Germinal center (tissue), 1 donor: ENCODE results near the gene ANAPC2.

Experiments used
- DNase-seq: peaks from one replicate; pipeline ENCODE4 v3.0.0; 2012; ENCODE audit warnings: mixed read lengths, low spot score

ANAPC2 gene

DNA sequence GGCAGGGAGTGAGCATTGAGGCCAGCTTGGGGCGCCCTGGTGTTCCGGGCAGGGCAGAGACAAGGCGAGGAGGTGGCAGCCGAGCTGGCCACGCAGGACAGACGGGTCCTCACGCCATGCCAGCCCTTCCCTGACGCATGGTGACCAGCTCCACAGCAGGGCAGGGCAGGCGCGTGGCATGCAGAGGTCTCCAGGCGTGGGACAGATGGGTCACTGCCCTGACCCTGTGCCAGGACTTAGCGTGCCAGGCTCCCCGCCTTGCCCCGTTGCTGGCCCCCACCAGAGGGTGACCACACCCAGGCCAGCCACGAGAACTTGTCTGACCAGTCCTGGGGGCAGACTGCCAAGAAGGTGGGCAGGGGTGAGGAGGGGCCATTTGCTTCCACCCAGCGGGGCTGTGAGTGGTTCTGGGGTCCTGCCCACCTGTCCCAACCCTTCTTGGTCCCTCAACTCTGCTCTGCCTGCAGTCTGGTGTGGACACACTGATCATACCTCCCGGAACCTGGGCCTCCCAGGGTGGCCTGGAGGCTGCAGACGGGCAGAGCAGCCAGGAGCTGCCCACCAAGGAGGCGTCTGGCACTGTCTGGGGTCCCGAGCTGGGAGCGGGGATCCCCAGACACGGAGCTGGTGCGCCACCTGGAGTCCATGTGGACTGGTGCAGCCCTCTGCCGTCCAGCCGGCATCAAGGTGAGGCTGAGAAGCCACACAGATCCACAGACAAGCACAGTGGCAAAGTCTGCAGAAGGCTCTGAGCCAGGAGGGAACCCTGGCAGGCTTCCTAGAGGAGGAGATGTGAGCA is 38.9 kb upstream of the ANAPC2 start, which contains the start of gene RNF224:
TSS of gene RNF224 (plus strand) at position 449 of the 799 bp plus-strand sequence. CDS start 834 bp downstream, outside the sequence.
- peak; percentile 80 for DNase-seq

GRCh38 chr9:137226338-137227053 is 38.1 kb upstream of the ANAPC2 start:
- no peak for DNase-seq

DNA sequence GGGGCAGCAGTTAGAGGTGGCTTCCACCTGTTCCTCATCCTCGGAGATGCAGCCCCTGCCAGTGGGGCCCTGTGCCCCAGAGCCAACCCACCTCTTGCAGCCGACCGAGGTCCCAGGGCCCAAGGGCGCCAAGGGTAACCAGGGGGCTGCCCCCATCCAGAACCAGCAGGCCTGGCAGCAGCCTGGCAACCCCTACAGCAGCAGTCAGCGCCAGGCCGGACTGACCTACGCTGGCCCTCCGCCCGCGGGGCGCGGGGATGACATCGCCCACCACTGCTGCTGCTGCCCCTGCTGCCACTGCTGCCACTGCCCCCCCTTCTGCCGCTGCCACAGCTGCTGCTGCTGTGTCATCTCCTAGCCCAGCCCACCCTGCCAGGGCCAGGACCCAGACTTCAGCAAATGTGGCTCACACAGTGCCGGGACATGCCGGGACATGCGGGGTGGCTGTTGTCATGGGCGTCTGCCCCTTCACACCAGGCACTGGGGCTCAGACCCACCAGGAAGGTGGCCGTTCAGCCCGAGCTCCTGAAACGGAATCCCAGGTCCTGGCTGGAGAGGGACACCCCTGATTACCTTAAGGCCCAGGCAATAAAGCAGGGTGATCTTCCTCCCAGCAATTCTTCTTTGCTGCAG is 37.5 kb upstream of the ANAPC2 start:
- DNase-seq: no peak

DNA sequence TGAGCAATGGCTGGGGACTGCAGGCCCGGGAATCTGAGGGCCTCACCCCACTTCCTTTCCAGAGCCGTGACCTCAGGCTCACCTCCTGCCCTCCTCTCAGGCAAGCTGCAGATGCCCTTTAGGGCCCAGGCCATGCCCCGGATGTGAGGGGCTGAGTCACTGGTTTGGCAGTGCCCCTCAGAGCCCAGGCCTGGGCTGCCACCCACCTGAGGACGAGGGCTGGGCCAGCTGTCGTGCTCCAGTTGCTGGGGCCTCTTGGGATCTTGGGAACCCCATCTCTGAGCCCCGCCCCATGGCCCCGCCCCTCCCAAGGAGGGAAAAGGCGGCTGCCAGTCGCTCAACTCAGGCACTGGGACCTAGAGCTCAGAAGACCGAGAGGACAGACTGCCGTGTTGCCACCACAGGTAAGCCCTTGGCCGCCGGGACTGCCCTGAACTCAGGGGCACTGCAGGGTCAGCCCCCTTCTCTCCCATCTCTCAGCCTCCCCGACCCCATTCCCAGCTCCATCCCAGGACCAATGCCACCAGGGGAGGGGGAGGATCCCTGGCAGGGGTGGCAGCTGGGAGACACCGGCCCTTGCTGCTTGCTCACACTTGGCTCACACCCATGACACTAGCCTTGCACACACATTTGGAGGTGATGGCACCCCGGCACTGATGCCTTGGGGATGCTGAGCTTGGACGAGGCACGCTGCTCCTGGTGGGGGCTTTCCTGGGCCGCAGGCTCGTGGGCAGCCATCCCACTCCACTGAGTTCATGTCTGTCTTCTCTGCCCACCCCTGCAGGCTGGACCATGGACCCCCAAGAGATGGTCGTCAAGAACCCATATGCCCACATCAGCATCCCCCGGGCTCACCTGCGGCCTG is 36.7 kb upstream of the ANAPC2 start, which contains the start of gene CYSRT1:
TSS of gene CYSRT1 (plus strand) at position 345 of the 865 bp plus-strand sequence. CDS start at position 793, 448 bp downstream.
- no peak for DNase-seq

- peak; percentile 97 for DNase-seq
These were observed 35.0 kb upstream of the ANAPC2 start for GRCh38 chr9:137223078-137223970.

DNA sequence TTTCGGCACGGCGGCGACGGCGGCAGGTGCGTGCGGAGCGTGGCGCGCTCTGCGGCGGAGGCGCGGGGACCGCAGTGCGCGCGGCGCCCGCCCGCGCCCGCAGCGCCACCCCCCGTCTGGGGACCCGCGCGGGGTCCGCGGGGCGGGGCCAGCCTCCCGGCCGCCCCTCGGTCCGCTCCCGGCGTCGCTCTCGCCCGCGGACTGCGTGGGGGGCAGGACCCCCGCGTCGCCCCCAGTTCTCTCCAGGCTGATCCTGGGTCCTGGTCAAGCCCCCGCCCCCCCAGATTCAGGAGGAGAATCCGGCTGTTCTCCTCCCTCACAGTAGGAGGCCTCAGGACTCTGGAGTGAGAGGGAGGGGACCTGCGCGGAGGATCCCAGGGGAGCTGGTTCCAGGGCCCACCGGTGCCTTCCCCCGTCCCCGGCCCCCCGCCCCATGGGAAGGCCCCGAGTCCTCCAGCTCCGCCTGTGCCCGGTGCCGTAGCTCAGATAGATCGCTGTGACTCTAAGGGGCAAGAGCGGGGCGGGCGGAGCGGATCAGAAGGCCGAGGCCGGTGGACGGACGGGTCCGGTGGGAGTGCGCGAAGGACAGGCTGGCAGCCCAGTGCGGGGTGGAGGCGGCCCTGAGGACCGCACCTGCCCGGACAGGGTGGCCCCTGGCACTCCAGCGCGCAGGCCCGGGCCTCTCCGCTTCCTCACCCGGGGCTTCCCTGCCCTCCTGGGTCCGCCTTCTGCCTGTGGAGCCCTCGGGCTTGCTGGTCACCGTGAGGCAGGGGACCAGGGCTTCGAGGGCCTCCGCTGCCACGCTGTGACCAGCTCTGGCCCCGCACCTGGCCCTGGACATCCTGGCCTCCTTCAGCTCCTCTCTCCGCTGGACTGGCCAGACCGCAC is 34.1 kb upstream of the ANAPC2 start, which contains the start of gene RNF208:
TSS of gene RNF208 (minus strand) at position 51 of the 888 bp plus-strand sequence. CDS start 1,028 bp downstream, outside the sequence.
- no peak for DNase-seq

- no peak for DNase-seq
These were observed 33.2 kb upstream of the ANAPC2 start for GRCh38 chr9:137221506-137222111.

DNA sequence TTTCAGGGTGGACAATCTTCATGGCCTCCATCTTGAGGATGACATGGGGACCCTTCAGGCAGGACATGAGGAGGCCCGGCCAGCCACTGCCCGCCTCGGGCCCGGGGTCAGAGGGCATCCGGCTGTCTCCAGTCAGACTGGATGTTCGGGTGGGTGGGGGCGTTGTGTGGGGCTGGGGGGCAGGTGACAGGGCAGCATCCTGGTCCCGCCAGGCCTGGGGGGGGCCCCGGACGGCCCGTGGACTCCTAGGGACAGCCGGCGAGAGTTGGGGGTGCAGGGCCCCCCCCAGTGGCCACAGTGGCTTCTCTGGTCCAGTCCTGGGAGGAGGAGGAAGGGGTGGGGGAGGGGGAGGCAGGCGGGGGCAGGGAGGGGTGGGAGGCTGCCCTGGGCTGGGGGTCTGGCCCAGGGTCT is 32.7 kb upstream of the ANAPC2 start:
- DNase-seq: no peak

GRCh38 chr9:137220317-137221094 is 32.1 kb upstream of the ANAPC2 start:
- no peak for DNase-seq

DNA sequence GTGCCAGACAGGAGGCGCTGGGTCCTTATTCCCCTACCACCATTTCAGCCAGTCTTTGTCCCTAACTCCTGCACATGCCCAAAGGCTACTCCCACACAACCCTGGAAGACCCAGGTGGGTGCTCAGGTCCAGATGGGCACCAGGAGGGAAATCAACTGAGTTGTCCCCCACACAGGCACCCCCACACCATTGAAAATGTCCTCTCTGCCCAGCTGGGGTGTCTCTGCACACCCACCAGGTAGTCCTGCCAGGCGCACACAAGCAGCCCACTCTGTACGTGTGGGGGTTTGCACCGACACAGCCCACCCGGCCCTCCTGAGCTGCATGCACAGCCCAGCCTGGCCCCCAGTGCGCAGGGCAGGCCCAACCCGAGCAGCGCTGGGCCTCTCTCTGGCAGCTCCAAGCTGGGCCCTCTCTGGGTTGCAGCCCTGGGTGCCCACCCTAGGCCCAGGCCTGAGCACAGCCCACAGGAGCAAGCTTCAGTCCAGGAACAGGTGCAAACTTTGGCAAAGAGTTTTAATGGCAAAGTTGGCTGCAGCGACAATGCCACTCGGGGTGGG is 31.5 kb upstream of the ANAPC2 start:
- no peak for DNase-seq

- no peak for DNase-seq
These were observed 30.5 kb upstream of the ANAPC2 start for GRCh38 chr9:137218754-137219271.

DNA sequence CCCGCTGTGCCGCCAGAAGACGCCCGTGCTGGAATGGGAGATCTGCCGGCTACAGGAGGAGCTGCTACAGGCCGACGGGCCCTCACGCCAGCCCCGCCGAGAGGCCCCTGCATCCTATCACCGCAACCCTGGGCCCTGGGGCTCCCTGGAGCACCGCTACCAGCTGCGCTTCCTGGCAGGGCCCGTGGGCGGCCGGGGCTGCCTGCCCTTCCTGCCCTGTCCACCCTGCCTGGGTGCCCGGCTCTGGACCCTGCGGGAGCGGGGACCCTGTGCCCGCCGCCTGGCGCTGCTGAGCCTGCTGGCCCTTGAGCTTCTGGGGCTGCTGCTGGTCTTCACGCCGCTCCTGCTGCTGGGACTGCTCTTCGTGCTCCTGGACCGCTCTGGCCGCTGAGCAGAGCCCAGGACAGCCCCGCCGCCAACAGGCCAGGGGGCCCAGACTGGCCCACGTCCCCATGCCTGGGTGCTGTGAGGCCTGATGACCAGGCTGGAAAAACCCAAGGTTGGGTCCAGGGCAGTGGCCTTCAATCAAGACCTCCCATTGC is 29.9 kb upstream of the ANAPC2 start:
- no peak for DNase-seq

- no peak for DNase-seq
These were observed 29.2 kb upstream of the ANAPC2 start for GRCh38 chr9:137217276-137218211.

GRCh38 chr9:137216188-137216965 is 28.0 kb upstream of the ANAPC2 start:
- DNase-seq: no peak
